ENCODE data around the gene GNAZ.

The GNAZ gene

DNA sequence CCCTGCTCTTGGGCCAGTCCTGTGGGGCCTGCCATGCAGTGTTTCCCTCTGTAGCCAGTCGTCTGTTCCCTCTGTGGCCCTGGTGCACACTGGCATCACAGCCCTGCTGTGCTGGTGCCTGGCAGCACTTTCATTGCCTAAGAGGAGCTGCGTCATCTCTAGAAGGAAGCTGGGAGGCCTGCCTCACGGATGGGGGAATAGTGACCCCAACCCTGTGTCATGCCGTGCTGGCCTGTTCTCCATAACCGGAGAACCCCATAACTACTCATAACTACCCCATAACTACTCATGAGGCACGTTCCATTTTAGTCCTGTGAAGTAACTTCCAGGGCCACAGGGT is 88.9 kb downstream of the GNAZ start:
- DNase-seq = no peak

DNA sequence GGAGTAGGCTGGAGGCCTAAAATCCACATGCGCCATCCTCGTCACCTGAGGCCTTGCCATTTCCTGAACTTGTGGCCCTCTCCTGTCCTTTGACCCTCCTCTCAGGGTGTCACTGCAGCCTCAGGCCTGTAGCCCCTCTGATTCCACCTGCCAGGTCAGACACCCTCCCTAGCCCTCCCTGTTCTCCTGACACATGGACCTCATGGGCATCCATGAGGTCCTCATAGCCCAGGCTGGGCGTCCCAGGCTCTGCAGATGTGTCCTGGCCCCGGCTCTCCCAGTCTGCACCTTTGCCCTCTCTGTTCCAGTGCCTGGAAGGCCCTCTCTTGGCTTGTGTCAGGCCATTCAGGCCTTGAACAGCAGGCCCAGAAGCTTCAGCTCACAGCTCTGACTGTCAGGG is 90.7 kb downstream of the GNAZ start:
- DNase-seq = no peak

DNA sequence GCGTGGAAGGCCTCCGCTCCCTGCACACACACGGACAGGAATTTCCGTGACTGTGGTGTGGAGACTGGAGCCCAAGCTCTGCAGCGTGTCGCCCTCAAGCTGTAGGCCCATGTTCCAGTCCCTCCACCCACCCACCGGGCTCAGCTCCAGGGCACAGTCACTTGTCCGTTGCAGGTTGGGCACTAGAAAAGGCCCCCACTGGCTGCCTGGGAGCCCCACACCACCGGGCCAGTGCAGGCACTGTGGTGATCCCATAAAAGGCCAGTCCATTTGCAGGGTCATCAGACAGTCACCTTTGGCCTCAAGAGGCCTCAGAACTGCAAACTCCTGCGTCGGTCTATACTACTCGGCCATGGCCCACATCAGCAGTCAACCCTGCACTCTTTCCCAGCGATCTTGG is 91.3 kb downstream of the GNAZ start:
- no peak for DNase-seq

DNA sequence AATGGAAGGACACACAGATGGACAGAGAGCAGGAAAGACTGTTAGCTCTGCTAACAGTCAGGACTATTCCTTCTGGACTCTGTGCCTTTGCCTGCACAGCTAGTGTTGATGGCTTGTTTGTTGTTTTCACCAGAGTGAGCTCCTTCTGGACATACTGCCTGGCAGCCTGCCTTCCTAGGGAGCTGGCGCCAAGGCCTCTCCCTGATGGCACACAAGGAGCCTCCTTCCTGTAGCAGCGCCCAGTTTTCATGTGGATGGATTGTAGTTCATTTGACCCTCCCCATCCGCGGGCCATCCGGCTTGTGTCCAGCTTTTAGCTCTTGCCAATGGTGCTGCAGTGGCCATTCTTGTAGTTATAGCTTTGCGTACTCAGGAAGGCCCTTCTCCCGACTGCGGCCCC is 93.3 kb downstream of the GNAZ start:
- DNase-seq = no peak

DNA sequence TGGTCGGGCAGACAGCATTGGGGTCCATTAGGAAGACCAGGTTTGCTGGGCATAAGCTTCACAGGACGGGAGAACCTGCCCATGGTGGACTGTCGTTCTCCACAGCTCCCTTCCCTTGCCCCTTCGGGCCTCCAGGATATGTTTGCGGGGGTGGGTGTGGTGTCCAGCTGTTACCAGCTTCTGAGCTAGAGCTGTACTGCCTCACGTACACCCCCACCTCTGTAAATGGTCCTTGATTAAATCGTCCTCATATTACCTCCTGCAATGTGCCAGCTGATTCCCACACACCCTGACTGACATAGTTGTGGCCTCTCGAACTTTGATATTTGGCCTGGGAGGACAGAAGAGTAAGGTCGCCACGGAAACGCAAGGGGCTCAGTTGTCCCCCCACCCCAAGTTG is 93.8 kb downstream of the GNAZ start:
- DNase-seq = no peak

DNA sequence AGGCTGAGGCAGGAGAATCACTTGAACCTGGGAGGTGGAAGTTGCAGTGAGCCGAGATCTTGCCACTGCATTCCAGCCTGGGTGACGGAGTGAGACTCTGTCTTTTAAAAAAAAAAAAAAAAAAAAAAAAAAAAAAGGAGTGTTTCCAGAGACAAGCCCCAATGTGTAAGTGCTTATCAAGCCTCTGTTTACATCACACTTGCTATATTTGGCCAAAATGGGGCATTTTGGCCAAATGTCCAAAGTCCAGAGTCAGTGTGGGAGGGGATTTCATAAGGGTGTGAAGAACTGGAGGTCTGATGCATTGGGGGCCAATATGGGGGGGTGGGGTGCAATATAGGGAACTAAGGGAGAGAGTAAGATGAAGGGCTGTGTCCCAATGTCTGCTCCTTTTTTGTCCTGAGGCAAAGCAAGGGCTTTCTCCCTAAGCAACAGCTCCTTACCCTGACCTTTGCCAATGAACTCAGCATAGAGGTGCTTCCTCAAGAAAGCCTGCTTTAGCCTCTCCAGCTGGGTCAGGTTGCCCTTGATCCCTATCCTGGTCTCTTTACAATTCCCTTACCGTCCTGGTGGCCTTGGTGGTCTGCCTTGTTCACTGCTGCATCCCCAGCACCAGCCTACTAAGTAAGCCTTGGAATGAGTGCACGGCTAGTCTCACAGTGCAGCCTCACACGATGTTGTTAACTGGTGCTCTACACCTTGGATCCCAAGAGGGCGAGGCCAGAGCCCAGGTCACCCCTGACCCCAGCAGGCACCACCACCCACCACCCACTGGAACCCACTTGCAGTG is 95.9 kb downstream of the GNAZ start:
- no peak for DNase-seq

DNA sequence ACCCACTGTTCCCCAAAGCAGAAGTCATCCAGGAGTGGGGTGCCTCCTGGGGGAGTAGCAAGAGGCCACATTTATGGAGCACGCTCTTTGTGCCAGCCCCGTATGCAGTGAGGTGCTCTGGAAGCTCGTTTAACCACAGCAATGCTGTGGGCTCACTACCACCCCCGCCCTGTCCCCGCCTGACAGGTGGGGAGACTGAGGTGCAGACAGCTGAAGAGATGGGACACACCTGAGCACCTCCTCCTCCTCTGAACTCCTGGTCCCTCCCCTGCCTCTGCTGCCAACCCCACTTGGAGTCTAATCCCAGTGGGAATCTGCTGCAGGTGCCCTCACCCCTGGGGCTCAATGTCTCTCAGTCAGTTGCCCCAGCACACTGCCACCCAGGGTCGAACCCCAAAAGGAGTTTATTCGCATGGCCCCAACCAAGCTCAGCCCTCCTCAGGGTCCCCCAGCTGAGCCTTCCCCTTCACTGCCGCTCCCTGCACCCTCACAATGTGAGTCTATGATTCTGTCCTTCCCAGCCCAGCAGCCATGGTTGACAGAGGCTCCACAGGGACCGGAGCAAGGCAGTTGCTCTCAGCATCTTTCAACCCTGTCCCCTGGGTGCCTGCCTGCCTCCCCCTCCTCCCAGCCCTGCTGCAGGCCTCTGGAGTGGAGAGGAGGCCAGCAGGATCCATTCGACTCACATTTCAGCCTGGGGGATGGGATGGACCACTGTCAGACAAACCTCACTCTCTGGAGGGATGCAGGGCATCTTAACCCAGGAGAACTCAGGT is 96.7 kb downstream of the GNAZ start:
- no peak for DNase-seq

DNA sequence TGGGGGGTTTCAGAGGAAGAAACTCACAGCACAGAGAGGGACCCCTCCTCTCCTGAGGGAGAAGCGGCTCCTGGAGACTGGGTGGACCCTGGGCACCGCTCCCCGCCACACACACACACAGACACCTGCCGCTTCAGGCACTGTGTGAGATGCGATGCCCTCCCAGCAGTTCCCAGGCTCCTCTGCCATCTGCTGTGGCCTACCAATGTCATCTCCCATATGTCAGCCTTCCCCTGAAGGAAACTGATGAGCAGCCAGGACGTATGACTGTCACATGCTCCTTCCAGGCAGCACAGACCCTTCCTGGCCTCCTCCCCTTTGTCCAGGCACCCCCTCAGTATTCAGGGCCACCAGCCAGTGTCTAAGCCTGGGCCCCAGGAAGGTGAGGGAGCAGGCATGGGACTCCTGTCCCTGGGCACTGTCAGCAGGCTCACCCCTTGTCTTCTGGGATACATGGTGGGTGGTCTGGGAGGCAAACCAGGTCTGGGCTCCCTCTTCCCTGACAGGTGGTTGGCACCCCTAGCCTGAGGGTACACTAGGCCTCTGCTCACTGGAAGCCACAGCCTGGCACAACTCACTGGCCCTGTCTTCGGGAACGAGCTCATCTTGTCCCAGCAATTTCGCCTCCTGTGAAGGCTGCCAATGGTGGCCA is 98.2 kb downstream of the GNAZ start:
- no peak for DNase-seq

DNA sequence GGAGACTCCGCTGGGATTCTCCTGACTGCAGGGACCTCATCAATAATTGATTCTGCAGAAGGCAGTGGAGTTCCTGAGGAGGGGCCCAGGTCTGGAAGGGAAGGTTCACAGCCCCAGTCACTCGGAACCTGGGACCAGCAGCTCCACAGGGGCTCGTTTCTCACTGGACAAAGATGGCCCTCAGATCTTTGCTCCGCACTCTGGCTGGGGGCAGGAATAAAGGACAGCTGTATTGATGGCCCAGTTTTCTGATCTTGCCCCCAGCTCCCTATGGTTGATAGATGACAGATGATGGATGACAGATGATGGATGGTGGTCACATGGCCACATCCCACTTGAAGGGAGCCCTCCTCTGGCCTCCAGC is 98.7 kb downstream of the GNAZ start:
- no peak for DNase-seq

Data from activated CD4-positive, alpha-beta T cell treated with anti-CD3 and anti-CD28 coated beads, Interleukin-10, Interleukin-2, amounts not matched to agents 100 ng/mL and 50 ng/mL, durations not matched to agents 16 hours and 8 hours (primary cell).